Brain microvascular endothelial cell (primary cell): Measurements from ENCODE around the gene TPPP3.

Experiments
- DNase-seq: peaks from one replicate; pipeline ENCODE4 v3.0.0-alpha.2; 2020
- H3K27ac ChIP-seq: fragments of 250-450 bp; sonication (Bioruptor Pico); 2 replicates; pipeline ENCODE4 v1.5.1; 2020; ENCODE audit warnings: mild to moderate bottlenecking, moderate library complexity
- H3K27me3 ChIP-seq: fragments of 250-450 bp; sonication (Bioruptor Pico); replicated peaks from 2 replicates; pipeline ENCODE4 v1.5.1; 2020; ENCODE audit warnings: mild to moderate bottlenecking
- H3K36me3 ChIP-seq: fragments of 250-450 bp; sonication (Bioruptor Pico); replicated peaks from 2 replicates; pipeline ENCODE4 v1.5.1; 2020; ENCODE audit warnings: mild to moderate bottlenecking
- H3K4me3 ChIP-seq: 2 replicates; pipeline ENCODE4 v1.5.1; 2011; ENCODE audit warnings: low read depth, mild to moderate bottlenecking, control low read depth, low read length, moderate library complexity
- in situ Hi-C: cut with HindIII; loops from 2 replicates; pipeline ENCODE4 v1.10.0; 2017; ENCODE audit warnings: low sequenced_read_pairs, low pct_ligation_motif_present
- TF ChIP-seq, protein P1 (sequence below): IDR thresholded peaks from 2 replicates; pipeline ENCODE4 v1.5.1; 2011; ENCODE audit warnings: low read depth, mild to moderate bottlenecking, moderate library complexity, low read length, control low read depth, inconsistent platforms; ENCODE audit errors: missing control alignments

The TPPP3 gene

DNA sequence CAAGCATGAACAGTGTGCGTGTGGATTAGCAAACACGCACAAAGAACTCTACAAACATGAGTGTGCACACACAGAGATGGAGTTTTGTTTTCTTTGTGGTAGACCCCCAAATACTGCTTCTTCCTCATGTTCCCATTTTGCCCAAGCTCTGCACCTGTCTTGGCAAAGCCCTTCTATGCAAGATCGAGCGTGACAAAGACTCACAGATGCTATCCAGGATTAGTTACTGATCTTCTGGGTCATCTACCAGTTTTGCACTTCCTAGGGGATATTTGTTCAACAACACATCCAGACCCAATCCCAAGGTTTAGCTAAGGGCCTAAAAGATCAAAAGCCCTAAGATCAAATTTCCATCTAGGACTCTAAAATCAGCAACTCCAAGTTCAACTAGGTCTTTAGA lies 50.7 kb downstream of the TPPP3 start:
- TF ChIP-seq, protein P1, sequence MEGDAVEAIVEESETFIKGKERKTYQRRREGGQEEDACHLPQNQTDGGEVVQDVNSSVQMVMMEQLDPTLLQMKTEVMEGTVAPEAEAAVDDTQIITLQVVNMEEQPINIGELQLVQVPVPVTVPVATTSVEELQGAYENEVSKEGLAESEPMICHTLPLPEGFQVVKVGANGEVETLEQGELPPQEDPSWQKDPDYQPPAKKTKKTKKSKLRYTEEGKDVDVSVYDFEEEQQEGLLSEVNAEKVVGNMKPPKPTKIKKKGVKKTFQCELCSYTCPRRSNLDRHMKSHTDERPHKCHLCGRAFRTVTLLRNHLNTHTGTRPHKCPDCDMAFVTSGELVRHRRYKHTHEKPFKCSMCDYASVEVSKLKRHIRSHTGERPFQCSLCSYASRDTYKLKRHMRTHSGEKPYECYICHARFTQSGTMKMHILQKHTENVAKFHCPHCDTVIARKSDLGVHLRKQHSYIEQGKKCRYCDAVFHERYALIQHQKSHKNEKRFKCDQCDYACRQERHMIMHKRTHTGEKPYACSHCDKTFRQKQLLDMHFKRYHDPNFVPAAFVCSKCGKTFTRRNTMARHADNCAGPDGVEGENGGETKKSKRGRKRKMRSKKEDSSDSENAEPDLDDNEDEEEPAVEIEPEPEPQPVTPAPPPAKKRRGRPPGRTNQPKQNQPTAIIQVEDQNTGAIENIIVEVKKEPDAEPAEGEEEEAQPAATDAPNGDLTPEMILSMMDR = no peak
- in situ Hi-C loops = no loop called here
- no peak for DNase-seq
- H3K4me3 ChIP-seq = no peak overlapping the region
- H3K27ac ChIP-seq = no peak overlapping the region
- H3K36me3 ChIP-seq = no peaks in the 10 kb centered on the region
- H3K27me3 ChIP-seq = no peaks in the 10 kb centered on the region

DNA sequence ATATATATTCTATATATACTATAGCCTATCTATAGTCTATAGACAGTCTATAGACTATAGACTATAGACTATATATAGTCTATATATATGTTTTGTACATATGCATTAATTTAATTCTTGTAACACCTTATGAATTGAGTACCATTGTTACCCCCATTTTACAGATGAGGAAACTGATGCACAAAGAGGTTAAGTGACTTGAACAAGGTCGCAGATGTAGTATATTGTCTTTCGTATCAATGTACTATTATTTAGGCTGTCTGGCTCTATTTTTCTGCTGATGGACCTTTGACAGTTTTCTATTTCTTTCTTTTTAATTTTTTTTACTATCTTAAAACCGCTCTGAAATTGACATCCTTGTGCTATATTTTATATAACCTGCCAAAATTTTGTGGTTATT lies 52.0 kb downstream of the TPPP3 start:
- H3K4me3 ChIP-seq = no peak overlapping the region
- no peaks in the 10 kb centered on the region for H3K36me3 ChIP-seq
- DNase-seq = no peak
- H3K27ac ChIP-seq = no peak overlapping the region
- H3K27me3 ChIP-seq = no peaks in the 10 kb centered on the region
- TF ChIP-seq, protein P1 = no peak
- in situ Hi-C loops = no loop called here
